WTC11 (cell line): ENCODE measurements around the gene TBC1D8B.

Source experiments
- AFF4 ChIP-seq: sonication (generic); formaldehyde crosslinking; IDR thresholded peaks from 2 replicates; pipeline ENCODE4 v1.8.1; 2023; ENCODE audit warnings: mild to moderate bottlenecking, missing genetic modification reagents, borderline replicate concordance
- CBFB ChIP-seq: sonication (generic); formaldehyde crosslinking; IDR thresholded peaks from 2 replicates; pipeline ENCODE4 v1.8.1; 2022; ENCODE audit warnings: mild to moderate bottlenecking, low read depth, missing genetic modification reagents
- CREM ChIP-seq: sonication (generic); formaldehyde crosslinking; IDR thresholded peaks from 2 replicates; pipeline ENCODE4 v1.8.1; 2022; ENCODE audit warnings: mild to moderate bottlenecking, missing genetic modification reagents, moderate library complexity
- HMGA2 ChIP-seq: fragments of 250-450 bp; sonication (Bioruptor Pico); IDR thresholded peaks from 2 replicates; pipeline ENCODE4 v1.4.0; 2021; ENCODE audit warnings: mild to moderate bottlenecking, moderate library complexity
- JUN ChIP-seq: sonication (generic); formaldehyde crosslinking; IDR thresholded peaks from 2 replicates; pipeline ENCODE4 v1.8.0; 2023; ENCODE audit warnings: mild to moderate bottlenecking, missing genetic modification reagents
- MYBL2 ChIP-seq: sonication (generic); formaldehyde crosslinking; IDR thresholded peaks from 2 replicates; pipeline ENCODE4 v1.8.1; 2023; ENCODE audit warnings: mild to moderate bottlenecking, moderate library complexity, missing genetic modification reagents
- NR2C2 ChIP-seq: sonication (generic); formaldehyde crosslinking; IDR thresholded peaks from 2 replicates; pipeline ENCODE4 v1.8.0; 2022; ENCODE audit warnings: mild to moderate bottlenecking, missing genetic modification reagents
- SMAD3 ChIP-seq: sonication (generic); formaldehyde crosslinking; IDR thresholded peaks from 2 replicates; pipeline ENCODE4 v1.8.0; 2022; ENCODE audit warnings: missing genetic modification reagents, mild to moderate bottlenecking, borderline replicate concordance
- SP1 ChIP-seq: sonication (generic); formaldehyde crosslinking; conservative IDR thresholded peaks from 2 replicates; pipeline ENCODE4 v1.8.1; 2022; ENCODE audit warnings: missing genetic modification reagents
- ZBTB43 ChIP-seq: sonication (generic); formaldehyde crosslinking; IDR thresholded peaks from 2 replicates; pipeline ENCODE4 v1.8.1; 2023; ENCODE audit warnings: mild to moderate bottlenecking, missing genetic modification reagents
- TF ChIP-seq, protein P1 (sequence below): fragments of 200-600 bp; IDR thresholded peaks from 2 replicates; pipeline ENCODE4 v1.8.0; 2022; ENCODE audit warnings: antibody characterized with exemption
- TF ChIP-seq, protein P2 (sequence below): sonication (generic); formaldehyde crosslinking; IDR thresholded peaks from 2 replicates; pipeline ENCODE4 v1.8.1; 2022; ENCODE audit warnings: low read depth, missing genetic modification reagents, borderline replicate concordance

- no peak for TF ChIP-seq JUN (CRISPR knock-in tag)
- TF ChIP-seq, protein P1, sequence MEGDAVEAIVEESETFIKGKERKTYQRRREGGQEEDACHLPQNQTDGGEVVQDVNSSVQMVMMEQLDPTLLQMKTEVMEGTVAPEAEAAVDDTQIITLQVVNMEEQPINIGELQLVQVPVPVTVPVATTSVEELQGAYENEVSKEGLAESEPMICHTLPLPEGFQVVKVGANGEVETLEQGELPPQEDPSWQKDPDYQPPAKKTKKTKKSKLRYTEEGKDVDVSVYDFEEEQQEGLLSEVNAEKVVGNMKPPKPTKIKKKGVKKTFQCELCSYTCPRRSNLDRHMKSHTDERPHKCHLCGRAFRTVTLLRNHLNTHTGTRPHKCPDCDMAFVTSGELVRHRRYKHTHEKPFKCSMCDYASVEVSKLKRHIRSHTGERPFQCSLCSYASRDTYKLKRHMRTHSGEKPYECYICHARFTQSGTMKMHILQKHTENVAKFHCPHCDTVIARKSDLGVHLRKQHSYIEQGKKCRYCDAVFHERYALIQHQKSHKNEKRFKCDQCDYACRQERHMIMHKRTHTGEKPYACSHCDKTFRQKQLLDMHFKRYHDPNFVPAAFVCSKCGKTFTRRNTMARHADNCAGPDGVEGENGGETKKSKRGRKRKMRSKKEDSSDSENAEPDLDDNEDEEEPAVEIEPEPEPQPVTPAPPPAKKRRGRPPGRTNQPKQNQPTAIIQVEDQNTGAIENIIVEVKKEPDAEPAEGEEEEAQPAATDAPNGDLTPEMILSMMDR, result no peak
- TF ChIP-seq MYBL2 (CRISPR knock-in tag), result no peak
- TF ChIP-seq HMGA2, result no peak
- no peak for TF ChIP-seq ZBTB43 (CRISPR knock-in tag)
- TF ChIP-seq SMAD3 (CRISPR knock-in tag), result no peak
- TF ChIP-seq NR2C2, result no peak
- no peak for TF ChIP-seq AFF4 (CRISPR knock-in tag)
- TF ChIP-seq, protein P2, sequence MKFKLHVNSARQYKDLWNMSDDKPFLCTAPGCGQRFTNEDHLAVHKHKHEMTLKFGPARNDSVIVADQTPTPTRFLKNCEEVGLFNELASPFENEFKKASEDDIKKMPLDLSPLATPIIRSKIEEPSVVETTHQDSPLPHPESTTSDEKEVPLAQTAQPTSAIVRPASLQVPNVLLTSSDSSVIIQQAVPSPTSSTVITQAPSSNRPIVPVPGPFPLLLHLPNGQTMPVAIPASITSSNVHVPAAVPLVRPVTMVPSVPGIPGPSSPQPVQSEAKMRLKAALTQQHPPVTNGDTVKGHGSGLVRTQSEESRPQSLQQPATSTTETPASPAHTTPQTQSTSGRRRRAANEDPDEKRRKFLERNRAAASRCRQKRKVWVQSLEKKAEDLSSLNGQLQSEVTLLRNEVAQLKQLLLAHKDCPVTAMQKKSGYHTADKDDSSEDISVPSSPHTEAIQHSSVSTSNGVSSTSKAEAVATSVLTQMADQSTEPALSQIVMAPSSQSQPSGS (CRISPR knock-in tag), result no peak
- TF ChIP-seq CBFB (CRISPR knock-in tag), result no peak
- no peak for TF ChIP-seq CREM (CRISPR knock-in tag)
- TF ChIP-seq SP1, result no peak
Observed at GRCh38 chrX:106901341-106901740, 98.9 kb downstream of the TBC1D8B start.
